GM12872 (cell line): Measurements from ENCODE around the gene COL8A2.

ENCODE experiments used
- TF ChIP-seq, protein P1 (sequence below): IDR thresholded peaks from 3 replicates; pipeline ENCODE4 v1.5.1; 2011; ENCODE audit warnings: low read depth, mild to moderate bottlenecking, low read length, moderate library complexity; ENCODE audit not compliant: insufficient read depth

COL8A2 gene

GRCh38 chr1:36166938-36167905 lies 42.2 kb upstream of the COL8A2 start:
- TF ChIP-seq, protein P1, sequence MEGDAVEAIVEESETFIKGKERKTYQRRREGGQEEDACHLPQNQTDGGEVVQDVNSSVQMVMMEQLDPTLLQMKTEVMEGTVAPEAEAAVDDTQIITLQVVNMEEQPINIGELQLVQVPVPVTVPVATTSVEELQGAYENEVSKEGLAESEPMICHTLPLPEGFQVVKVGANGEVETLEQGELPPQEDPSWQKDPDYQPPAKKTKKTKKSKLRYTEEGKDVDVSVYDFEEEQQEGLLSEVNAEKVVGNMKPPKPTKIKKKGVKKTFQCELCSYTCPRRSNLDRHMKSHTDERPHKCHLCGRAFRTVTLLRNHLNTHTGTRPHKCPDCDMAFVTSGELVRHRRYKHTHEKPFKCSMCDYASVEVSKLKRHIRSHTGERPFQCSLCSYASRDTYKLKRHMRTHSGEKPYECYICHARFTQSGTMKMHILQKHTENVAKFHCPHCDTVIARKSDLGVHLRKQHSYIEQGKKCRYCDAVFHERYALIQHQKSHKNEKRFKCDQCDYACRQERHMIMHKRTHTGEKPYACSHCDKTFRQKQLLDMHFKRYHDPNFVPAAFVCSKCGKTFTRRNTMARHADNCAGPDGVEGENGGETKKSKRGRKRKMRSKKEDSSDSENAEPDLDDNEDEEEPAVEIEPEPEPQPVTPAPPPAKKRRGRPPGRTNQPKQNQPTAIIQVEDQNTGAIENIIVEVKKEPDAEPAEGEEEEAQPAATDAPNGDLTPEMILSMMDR, result no peak

DNA sequence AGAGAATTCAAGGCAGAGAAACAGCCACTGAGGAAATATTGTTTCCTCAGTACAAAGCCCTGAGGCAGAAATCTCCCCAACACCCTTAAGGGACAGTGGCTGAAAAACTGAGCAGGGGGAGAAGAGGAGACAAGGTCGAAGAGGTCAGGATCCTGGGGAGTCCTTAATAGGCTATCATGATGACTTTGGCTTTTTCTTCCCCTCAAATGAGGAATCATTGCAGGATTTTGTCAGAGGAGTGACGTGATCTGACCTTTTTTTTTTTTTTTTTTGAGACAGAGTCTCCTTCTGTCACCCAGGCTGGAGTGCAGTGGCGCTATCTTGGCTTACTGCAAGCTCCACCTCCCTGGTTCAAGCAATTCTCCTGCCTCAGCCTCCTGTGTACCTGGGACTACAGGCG lies 41.1 kb upstream of the COL8A2 start:
- TF ChIP-seq, protein P1, result no peak

- TF ChIP-seq, protein P1, result no peak
Observed at GRCh38 chr1:36165145-36165544, 40.1 kb upstream of the COL8A2 start.

DNA sequence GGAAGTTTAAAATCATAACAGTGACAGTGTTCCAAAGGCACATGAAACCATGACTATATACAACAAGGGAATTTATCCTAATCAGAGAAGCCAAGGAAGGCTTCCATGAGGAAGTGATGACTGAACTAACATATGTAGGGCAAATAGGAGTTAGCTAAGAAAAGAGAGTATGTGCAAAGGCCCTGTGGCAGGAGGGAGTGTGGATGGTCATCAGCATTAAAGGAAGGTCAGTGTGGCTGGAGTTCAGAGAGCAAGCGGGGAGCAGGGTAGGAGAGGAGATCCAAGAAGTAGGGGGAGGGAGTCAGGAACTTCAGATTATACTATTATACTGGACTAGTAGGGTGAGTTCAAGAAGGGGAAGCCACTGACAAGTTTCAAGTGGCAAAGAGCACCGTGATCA lies 39.3 kb upstream of the COL8A2 start:
- TF ChIP-seq, protein P1, result no peak

DNA sequence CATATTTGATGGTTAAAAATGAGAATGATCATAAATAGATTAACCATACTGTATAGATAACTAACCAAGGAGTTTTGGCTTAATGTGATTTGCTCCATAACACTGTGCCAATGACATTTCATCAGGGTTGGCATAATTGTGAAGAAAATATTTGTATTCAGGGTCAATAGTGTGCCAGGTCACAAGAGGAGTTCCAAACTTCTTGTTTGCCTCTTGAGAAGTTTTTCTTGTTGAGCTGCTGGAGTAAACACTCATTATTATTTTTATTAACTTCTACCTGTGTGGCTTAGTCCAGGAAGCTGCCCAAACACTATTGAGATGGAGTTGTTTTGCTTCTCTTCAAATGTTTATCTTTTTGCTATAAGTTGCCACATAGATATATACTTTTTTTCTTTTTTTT lies 38.4 kb upstream of the COL8A2 start:
- TF ChIP-seq, protein P1, result no peak

DNA sequence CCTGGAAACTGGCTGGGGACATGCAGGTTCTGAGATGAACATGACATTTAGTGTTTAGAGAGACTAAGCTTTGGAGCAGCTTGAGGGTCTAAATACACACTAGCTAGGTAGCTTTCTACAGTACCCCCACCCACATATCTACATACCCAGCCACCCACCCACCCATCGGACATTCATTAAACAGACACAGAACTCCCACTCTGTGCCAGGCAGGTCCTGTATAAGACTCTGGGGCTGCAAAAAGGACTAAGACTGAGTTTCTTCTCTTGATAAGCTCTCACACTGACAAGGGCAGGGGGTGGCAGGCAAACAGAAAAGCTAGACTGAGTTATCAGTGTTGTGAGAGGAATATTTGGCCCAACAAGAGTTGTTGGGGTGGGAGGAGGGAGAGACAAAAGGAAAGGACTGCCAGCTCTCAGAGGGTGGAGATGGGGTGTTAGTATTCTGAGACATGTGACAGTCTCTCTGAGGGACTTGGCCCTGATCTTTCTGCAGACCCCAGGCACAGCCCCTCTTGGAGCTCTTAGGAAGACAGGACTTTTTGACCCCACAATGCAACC lies 37.7 kb upstream of the COL8A2 start:
- TF ChIP-seq, protein P1, result no peak

DNA sequence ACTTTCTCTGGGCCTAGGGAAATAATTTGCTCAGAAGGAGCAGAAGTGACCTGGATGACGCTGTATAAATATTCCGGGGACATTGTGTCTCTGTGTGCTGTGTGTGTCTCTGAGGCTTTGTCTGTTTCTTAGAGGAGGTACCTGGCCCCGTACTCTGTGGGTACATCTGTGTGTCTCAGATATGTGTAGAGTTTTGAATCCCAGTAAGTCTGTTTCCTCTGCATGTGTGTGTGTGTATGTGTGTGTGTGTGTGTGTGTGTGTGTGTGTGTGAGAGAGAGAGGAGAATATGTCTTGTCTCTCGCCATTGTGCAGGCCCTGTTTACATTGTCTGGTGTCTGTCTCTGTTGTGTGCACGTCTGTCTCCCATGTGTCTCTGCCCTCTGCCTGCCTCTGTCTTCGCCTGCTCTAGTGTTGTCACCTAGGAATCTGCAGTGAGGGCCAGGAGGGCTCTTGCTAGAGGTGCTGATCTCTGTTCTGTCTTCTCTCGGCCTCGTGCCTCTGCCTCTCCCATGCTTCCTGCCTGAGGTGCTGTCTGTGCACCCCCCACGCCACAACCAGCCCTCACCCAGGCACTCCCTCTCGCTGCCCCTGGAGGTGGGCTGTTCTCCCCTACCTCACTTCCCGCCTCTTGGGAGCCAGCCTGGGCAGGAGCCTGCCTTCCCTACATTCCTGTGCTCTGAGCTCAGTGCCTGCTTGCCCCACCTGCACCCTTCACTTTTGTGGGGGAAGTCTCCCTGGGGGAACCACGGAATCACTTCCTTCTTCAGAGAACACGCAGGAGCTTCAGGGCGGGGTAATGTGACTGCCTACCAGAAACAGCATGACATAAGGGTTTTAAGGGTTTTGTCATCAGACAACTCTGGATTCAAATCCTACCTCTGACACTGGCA lies 36.9 kb upstream of the COL8A2 start:
- TF ChIP-seq, protein P1, result no peak
